CD1c-positive myeloid dendritic cell (primary cell): ENCODE measurements around the gene MFSD6L.
A peak's percentile ranks its signal among the peaks of the same experiment; 100 is the strongest.

Source experiments
- DNase-seq: peaks from one replicate; pipeline ENCODE4 v3.0.0-alpha.2; 2016; ENCODE audit errors: extremely low spot score

MFSD6L gene

GRCh38 chr17:8798846-8799569 is at the start of gene MFSD6L:
Gene MFSD6L (minus strand): TSS chr17:8799365. CDS start chr17:8799120, 245 bp downstream.
- DNase-seq: no peak

- DNase-seq: no peak
These were observed 48.7 kb upstream of the MFSD6L start for GRCh38 chr17:8847891-8848290.

- peak; percentile 33 for DNase-seq
These were observed 47.6 kb upstream of the MFSD6L start for GRCh38 chr17:8846768-8847211.

- no peak for DNase-seq
These were observed 45.4 kb upstream of the MFSD6L start for GRCh38 chr17:8844229-8845218.

- no peak for DNase-seq
These were observed 44.2 kb upstream of the MFSD6L start for GRCh38 chr17:8843344-8843743.

- DNase-seq: no peak
These were observed 42.7 kb upstream of the MFSD6L start for GRCh38 chr17:8841844-8842243.

- DNase-seq: no peak
These were observed 40.3 kb upstream of the MFSD6L start for GRCh38 chr17:8839410-8839935.

- DNase-seq: no peak
These were observed 39.5 kb upstream of the MFSD6L start for GRCh38 chr17:8838551-8839095.

- DNase-seq: no peak
These were observed 38.5 kb upstream of the MFSD6L start for GRCh38 chr17:8837563-8838075.

GRCh38 chr17:8836821-8837562 is 37.8 kb upstream of the MFSD6L start:
- no peak for DNase-seq

GRCh38 chr17:8835631-8836364 is 36.6 kb upstream of the MFSD6L start:
- DNase-seq: no peak

GRCh38 chr17:8835106-8835505 is 35.9 kb upstream of the MFSD6L start:
- no peak for DNase-seq

GRCh38 chr17:8832711-8833352 is 33.7 kb upstream of the MFSD6L start:
- DNase-seq: peak; percentile 30

GRCh38 chr17:8831234-8831849 is 32.2 kb upstream of the MFSD6L start:
- DNase-seq: no peak

GRCh38 chr17:8830141-8830540 is 31.0 kb upstream of the MFSD6L start:
- DNase-seq: no peak

- DNase-seq: no peak
These were observed 30.1 kb upstream of the MFSD6L start for GRCh38 chr17:8829036-8829941.

GRCh38 chr17:8828517-8828875 is 29.3 kb upstream of the MFSD6L start:
- no peak for DNase-seq

- no peak for DNase-seq
These were observed 27.8 kb upstream of the MFSD6L start for GRCh38 chr17:8826808-8827435.
